ENCODE results near the gene RNF214.

GRCh38 chr11:117335399-117335798, 102.9 kb downstream of the RNF214 start:
- no peak for TF ChIP-seq CTCF (IDR thresholded peaks at IDR 0.05; ENCODE audit: low read depth, low read length, poor library complexity, severe bottlenecking)
- TF ChIP-seq EZH2phosphoT487 (IDR thresholded peaks at IDR 0.05; ENCODE audit: borderline replicate concordance, low read length) = no peak
